ENCODE results near the gene CASP10.

GRCh38 chr2:201174687-201175086 lies 8.3 kb upstream of the CASP10 start:
- TF ChIP-seq NR3C1 (CRISPR knock-in tag; IDR thresholded peaks at IDR 0.05) (no peak), POLR2A (conservative IDR thresholded peaks at IDR 0.05) (no peak), BCLAF1 (IDR thresholded peaks at IDR 0.05; ENCODE audit: borderline replicate concordance in 1 of 2, control insufficient read depth in 1 of 2, low read depth in 2 of 2, low read length in 1 of 2) (no peak)

Measured in K562 (cell line).